ENCODE results near the gene CCDC127.
"Not testable (repeated sequence)": the region's sequence is repeated elsewhere in the genome, so short reads cannot be mapped to it uniquely, and the experiment has no call there.

DNA sequence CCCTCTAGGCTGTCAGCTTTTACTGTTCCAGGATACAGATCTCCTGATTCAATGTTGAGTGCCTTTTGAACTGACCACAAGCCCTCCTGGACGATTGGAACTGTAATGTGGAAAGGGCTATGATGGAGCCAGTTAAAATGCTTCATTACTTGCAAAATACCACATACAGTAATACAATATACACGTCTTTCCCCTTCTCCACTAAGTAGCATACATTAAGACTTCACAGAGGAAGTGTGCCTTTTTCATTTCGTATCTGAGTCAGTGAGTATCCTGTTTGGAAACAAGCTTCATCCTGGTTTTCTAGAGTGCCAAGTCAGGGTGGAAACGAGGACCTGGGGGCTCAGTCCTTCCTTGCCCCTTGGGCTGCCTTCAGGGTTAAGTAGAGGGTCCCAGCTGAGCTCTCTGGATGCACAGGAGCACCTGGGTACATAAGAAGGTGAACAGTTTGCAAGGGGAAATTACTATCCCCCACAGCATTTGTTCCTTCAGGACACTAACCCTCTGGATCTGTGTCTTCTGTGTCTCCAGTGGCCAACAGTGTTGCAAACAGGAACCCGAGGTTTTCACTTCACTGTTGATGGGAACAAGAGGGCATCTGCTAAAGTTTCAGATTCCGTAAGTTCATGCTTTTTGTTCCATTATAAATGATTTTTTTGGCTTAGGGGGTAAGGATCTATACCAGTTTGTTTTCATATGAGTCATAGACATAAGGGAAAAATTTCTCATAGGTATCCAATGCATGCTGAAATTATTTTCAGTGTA is 5.2 kb upstream of the CCDC127 start:
- TF ChIP-seq CTCF, POLR2A (IDR thresholded peaks at IDR 0.05): not testable (repeated sequence)

All from Peyer's patch (tissue), 4 donors.